PC-9 (cell line): ENCODE measurements around the gene CWC27. TPM values are rescaled to one million over a fixed set of nuclear protein-coding genes. Genes with fewer than 3 reads are reported as not detected.

Experiments
- BruUV-seq: library from RNA; stranded (reverse); fragments of 400-500 nt; replicated peaks from 2 replicates; lab custom pipeline; 2021; lab: Mats Ljungman, UMichigan
- CTCF ChIA-PET: fragments of 300-600 bp; sonication (Branson Sonifier 250); formaldehyde crosslinking; loops from one replicate; lab custom pipeline; 2022; ENCODE audit warnings: antibody characterized with exemption; lab: Charles Lee
- POLR2A ChIA-PET: fragments of 300-600 bp; sonication (Branson Sonifier 250); formaldehyde crosslinking; loops from one replicate; lab custom pipeline; 2022; ENCODE audit warnings: antibody characterized with exemption; ENCODE audit not compliant: unreplicated experiment; lab: Charles Lee
- DNase-seq, 2 experiments: peaks; one replicate each; pipeline versions ENCODE4 v3.0.0 to v3.0.0-alpha.2; 2015 to 2022; ENCODE audit warnings: mixed read lengths in 1 of 2
- H2AFZ ChIP-seq: fragments of 200-600 bp; sonication (generic); 2 replicates; pipeline ENCODE4 v1.8.1; 2017; ENCODE audit warnings: antibody characterized with exemption
- H3F3A ChIP-seq: fragments of 200-600 bp; sonication (generic); 2 replicates; pipeline ENCODE4 v1.8.1; 2017; ENCODE audit warnings: antibody characterized with exemption, mild to moderate bottlenecking, low read depth; ENCODE audit not compliant: insufficient read depth
- H3K27ac ChIP-seq: fragments of 200-600 bp; sonication (generic); 2 replicates; pipeline ENCODE4 v1.6.1; 2016; ENCODE audit warnings: mixed run types
- H3K27me3 ChIP-seq: fragments of 200-600 bp; sonication (generic); 2 replicates; pipeline ENCODE4 v1.6.1; 2016; ENCODE audit warnings: low read depth, mixed run types; ENCODE audit not compliant: insufficient read depth
- H3K36me3 ChIP-seq: fragments of 200-600 bp; sonication (generic); 2 replicates; pipeline ENCODE4 v1.6.1; 2016; ENCODE audit warnings: low read depth, mixed run types
- H3K4me1 ChIP-seq: fragments of 200-600 bp; sonication (generic); replicated peaks from 2 replicates; pipeline ENCODE4 v1.6.1; 2016; ENCODE audit warnings: mixed run types; ENCODE audit not compliant: insufficient read depth
- H3K4me2 ChIP-seq: fragments of 200-600 bp; sonication (generic); 2 replicates; pipeline ENCODE4 v1.6.1; 2017; ENCODE audit warnings: mixed run types
- H3K4me3 ChIP-seq: fragments of 200-600 bp; sonication (generic); 2 replicates; pipeline ENCODE4 v1.6.1; 2016; ENCODE audit warnings: mixed run types
- H3K79me2 ChIP-seq: fragments of 200-600 bp; sonication (generic); 2 replicates; pipeline ENCODE4 v1.6.1; 2017; ENCODE audit warnings: low read depth, mixed run types
- H3K9me2 ChIP-seq: fragments of 200-600 bp; sonication (generic); 2 replicates; pipeline ENCODE4 v1.8.1; 2017; ENCODE audit warnings: mild to moderate bottlenecking; ENCODE audit not compliant: insufficient read depth
- H3K9me3 ChIP-seq: fragments of 200-600 bp; sonication (generic); 2 replicates; pipeline ENCODE4 v1.8.1; 2016; ENCODE audit warnings: low read depth; ENCODE audit not compliant: insufficient read depth
- H4K20me1 ChIP-seq: fragments of 200-600 bp; sonication (generic); 2 replicates; pipeline ENCODE4 v1.8.1; 2017; ENCODE audit not compliant: insufficient read depth
- CTCF ChIP-seq: fragments of 200-600 bp; sonication (generic); conservative IDR thresholded peaks from 2 replicates; pipeline ENCODE4 v1.6.1; 2017; ENCODE audit warnings: mixed run types, antibody characterized with exemption, mild to moderate bottlenecking, moderate library complexity
- EZH2 ChIP-seq: fragments of 200-600 bp; sonication (generic); IDR thresholded peaks from 2 replicates; pipeline ENCODE4 v1.8.0; 2017; ENCODE audit warnings: antibody characterized with exemption, low read depth
- intact Hi-C: fragments of 100-400 bp; cut with micrococcal nuclease; formaldehyde crosslinking; loops from one replicate; pipeline ENCODE4 v1.10.0; 2022; ENCODE audit not compliant: unreplicated experiment
- total RNA-seq: library from RNA; stranded (reverse); gene quantifications from 2 replicates; pipeline ENCODE4 v1.2.3, GENCODE V29; 2021

The CWC27 gene
- total RNA-seq, 1 experiment from 2014 or later: 24.1 TPM

DNA sequence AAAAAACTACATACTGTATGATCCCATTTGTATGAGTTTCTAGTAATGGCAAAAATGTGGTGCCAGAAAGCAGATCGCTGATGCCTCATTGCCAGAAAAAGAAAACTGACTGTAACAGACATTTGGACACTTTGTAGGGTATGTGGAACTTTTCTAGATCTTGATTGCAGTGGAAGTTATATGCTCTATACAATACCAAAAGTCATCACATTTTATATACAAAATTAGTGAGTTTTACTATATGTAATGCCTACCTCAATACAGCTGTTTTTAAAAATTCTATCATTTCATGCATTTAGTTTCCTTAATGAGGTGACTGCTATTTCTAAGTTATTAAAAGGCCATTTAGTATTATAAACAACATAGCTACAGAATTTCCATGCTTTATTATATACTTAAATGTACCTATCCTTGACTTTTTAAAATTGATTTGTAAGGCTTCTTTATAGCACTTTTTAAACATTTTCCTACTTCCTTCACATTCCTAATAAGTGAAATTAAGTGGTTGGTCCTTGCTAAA is 199.9 kb downstream of the CWC27 start:
- Histone ChIP-seq H4K20me1 (no peaks in the 10 kb centered on the region), H3K36me3 (no peaks in the 10 kb centered on the region), H3K79me2 (no peaks in the 10 kb centered on the region), H3K27ac (no peak overlapping the region), H3K4me3 (no peak overlapping the region), H3K4me2 (no peak overlapping the region), H3K4me1 (no peaks in the 10 kb centered on the region), H3F3A (no peaks in the 10 kb centered on the region), H3K27me3 (no peaks in the 10 kb centered on the region), H3K9me3 (peaks cover 6% of the 10 kb centered on the region), H2AFZ (no peak overlapping the region), H3K9me2 (no peaks in the 10 kb centered on the region)
- TF ChIP-seq CTCF (no peak), EZH2 (no peak)
- no TSS peak for BruUV-seq
- DNase-seq: no peak
- ChIA-PET POLR2A (no interaction called here), CTCF (no interaction called here)
- intact Hi-C loops: no loop called here

GRCh38 chr5:64969578-64969977 is 200.8 kb downstream of the CWC27 start:
- Histone ChIP-seq H3F3A (no peaks in the 10 kb centered on the region), H3K4me2 (no peak overlapping the region), H3K36me3 (no peaks in the 10 kb centered on the region), H3K27me3 (no peaks in the 10 kb centered on the region), H3K4me1 (no peaks in the 10 kb centered on the region), H3K27ac (no peak overlapping the region), H3K9me2 (no peaks in the 10 kb centered on the region), H2AFZ (no peak overlapping the region), H3K79me2 (no peaks in the 10 kb centered on the region), H3K4me3 (no peak overlapping the region), H4K20me1 (no peaks in the 10 kb centered on the region), H3K9me3 (no peaks in the 10 kb centered on the region; the same call in 1 of the 2 replicates)
- intact Hi-C loops: no loop called here
- no peak for DNase-seq
- no peak for TF ChIP-seq CTCF
- no TSS peak for BruUV-seq
- ChIA-PET POLR2A (no interaction called here), CTCF (no interaction called here)

- H3K4me3 ChIP-seq: no peak overlapping the region
- BruUV-seq: no TSS peak
- no peaks in the 10 kb centered on the region; the same call in 1 of the 2 replicates for H3K9me3 ChIP-seq
- no peaks in the 10 kb centered on the region for H3K27me3 ChIP-seq
- H3K9me2 ChIP-seq: no peaks in the 10 kb centered on the region
- no peaks in the 10 kb centered on the region for H3K4me1 ChIP-seq
- H3K79me2 ChIP-seq: no peaks in the 10 kb centered on the region
- TF ChIP-seq EZH2: no peak
- TF ChIP-seq CTCF: no peak
- H4K20me1 ChIP-seq: no peaks in the 10 kb centered on the region
- no peaks in the 10 kb centered on the region for H3F3A ChIP-seq
- no peak for DNase-seq
- H3K27ac ChIP-seq: no peak overlapping the region
- ChIA-PET POLR2A (no interaction called here), CTCF (interaction anchor here (0.6 kb wide), 1 partner anchor 560 kb away, joined by 4 read pairs; no protein-coding TSS in a partner anchor)
- intact Hi-C loops: no loop called here
- H3K4me2 ChIP-seq: no peak overlapping the region
- no peak overlapping the region for H2AFZ ChIP-seq
- H3K36me3 ChIP-seq: no peaks in the 10 kb centered on the region; the same call in 1 of the 2 replicates
These were observed 202.8 kb downstream of the CWC27 start for GRCh38 chr5:64971513-64971912.
